ENCODE data around the gene CD79B. TPM values are rescaled to one million over a fixed set of nuclear protein-coding genes. Genes with fewer than 3 reads are reported as not detected.

CD79B gene
- total and polyA plus RNA-seq, 9 of the 15 experiments (the other 6 are each of a cell fraction or from before 2014, with no cell fraction given): 0.15 to 0.62 (median 0.44) TPM; not detected in 2

DNA sequence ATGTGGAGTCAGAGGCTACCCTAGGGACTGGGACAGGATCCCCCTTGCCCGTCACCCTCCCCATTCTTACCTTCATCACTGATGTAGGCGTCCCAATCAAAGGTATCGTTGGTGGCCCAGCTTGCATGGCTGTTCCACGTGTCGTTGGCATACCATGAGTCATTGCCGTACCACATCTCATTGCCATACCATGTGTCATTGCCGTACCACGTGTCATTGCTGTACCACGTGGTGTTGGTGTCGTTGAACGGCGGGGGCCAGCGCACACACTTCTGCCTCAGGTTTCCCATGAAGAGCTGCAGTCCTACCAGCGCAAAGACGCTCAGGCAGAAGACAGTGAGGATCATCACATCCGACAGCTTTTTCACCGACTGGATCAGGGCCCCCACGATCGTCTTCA lies 35.8 kb upstream of the CD79B start (continued):
- TF ChIP-seq, protein P1, sequence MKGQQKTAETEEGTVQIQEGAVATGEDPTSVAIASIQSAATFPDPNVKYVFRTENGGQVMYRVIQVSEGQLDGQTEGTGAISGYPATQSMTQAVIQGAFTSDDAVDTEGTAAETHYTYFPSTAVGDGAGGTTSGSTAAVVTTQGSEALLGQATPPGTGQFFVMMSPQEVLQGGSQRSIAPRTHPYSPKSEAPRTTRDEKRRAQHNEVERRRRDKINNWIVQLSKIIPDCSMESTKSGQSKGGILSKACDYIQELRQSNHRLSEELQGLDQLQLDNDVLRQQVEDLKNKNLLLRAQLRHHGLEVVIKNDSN (CRISPR knock-in tag; IDR thresholded peaks at IDR 0.05): peak; percentile 93
- TF ChIP-seq SRSF7 (optimal IDR thresholded peaks at IDR 0.05; ENCODE audit: low read depth, low read length): no peak
- no peak for TF ChIP-seq ZNF444 (CRISPR knock-in tag; IDR thresholded peaks at IDR 0.05)
- TF ChIP-seq MEF2A (IDR thresholded peaks at IDR 0.05; ENCODE audit: control insufficient read depth, low read depth, low read length): no peak
- TF ChIP-seq RFX1 (IDR thresholded peaks at IDR 0.05): no peak
- TF ChIP-seq ZNF217 (CRISPR knock-in tag; IDR thresholded peaks at IDR 0.05): no peak
- TF ChIP-seq PHTF2 (CRISPR knock-in tag; IDR thresholded peaks at IDR 0.05): no peak
- TF ChIP-seq, protein P2, sequence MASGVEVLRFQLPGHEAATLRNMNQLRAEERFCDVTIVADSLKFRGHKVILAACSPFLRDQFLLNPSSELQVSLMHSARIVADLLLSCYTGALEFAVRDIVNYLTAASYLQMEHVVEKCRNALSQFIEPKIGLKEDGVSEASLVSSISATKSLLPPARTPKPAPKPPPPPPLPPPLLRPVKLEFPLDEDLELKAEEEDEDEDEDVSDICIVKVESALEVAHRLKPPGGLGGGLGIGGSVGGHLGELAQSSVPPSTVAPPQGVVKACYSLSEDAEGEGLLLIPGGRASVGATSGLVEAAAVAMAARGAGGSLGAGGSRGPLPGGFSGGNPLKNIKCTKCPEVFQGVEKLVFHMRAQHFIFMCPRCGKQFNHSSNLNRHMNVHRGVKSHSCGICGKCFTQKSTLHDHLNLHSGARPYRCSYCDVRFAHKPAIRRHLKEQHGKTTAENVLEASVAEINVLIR (CRISPR knock-in tag; IDR thresholded peaks at IDR 0.05): no peak
- no peak for TF ChIP-seq ZFPM2 (CRISPR knock-in tag; IDR thresholded peaks at IDR 0.05)
- TF ChIP-seq MYBL2 (IDR thresholded peaks at IDR 0.05; ENCODE audit: low read depth): no peak
- TF ChIP-seq MYBL2 (CRISPR knock-in tag; IDR thresholded peaks at IDR 0.05; ENCODE audit: borderline replicate concordance): no peak
- no peak for TF ChIP-seq CREB1 (IDR thresholded peaks at IDR 0.05)
- peak; percentile 40; the same call in 1 of the 2 replicates for TF ChIP-seq CREB1 (CRISPR knock-in tag; IDR thresholded peaks at IDR 0.05)
- TF ChIP-seq JUND (IDR thresholded peaks at IDR 0.05; ENCODE audit: borderline replicate concordance, low read depth, low read length): peak; percentile 39; the same call in 1 of the 2 replicates
- TF ChIP-seq JUND (tag; IDR thresholded peaks at IDR 0.05; ENCODE audit: borderline replicate concordance, low read depth, low read length): peak; percentile 23; the same call in 1 of the 3 replicates
- TF ChIP-seq NUFIP1 (IDR thresholded peaks at IDR 0.05; ENCODE audit: partially characterized antibody): no peak
- TF ChIP-seq, protein P3, sequence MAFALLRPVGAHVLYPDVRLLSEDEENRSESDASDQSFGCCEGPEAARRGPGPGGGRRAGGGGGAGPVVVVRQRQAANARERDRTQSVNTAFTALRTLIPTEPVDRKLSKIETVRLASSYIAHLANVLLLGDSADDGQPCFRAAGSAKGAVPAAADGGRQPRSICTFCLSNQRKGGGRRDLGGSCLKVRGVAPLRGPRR (CRISPR knock-in tag; IDR thresholded peaks at IDR 0.05): no peak
- TF ChIP-seq BACH1 (tag; IDR thresholded peaks at IDR 0.05): no peak
- TF ChIP-seq, protein P4, sequence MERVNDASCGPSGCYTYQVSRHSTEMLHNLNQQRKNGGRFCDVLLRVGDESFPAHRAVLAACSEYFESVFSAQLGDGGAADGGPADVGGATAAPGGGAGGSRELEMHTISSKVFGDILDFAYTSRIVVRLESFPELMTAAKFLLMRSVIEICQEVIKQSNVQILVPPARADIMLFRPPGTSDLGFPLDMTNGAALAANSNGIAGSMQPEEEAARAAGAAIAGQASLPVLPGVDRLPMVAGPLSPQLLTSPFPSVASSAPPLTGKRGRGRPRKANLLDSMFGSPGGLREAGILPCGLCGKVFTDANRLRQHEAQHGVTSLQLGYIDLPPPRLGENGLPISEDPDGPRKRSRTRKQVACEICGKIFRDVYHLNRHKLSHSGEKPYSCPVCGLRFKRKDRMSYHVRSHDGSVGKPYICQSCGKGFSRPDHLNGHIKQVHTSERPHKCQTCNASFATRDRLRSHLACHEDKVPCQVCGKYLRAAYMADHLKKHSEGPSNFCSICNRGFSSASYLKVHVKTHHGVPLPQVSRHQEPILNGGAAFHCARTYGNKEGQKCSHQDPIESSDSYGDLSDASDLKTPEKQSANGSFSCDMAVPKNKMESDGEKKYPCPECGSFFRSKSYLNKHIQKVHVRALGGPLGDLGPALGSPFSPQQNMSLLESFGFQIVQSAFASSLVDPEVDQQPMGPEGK (CRISPR knock-in tag; IDR thresholded peaks at IDR 0.05; ENCODE audit: borderline replicate concordance): no peak
- TF ChIP-seq PTBP1 (IDR thresholded peaks at IDR 0.05; ENCODE audit: low read depth, low read length): no peak
- TF ChIP-seq PML (IDR thresholded peaks at IDR 0.05; ENCODE audit: low read length): no peak
- TF ChIP-seq RAD51 (IDR thresholded peaks at IDR 0.05; ENCODE audit: borderline replicate concordance, low read depth): peak; percentile 88
